H1 (cell line): Measurements from ENCODE around the gene EIPR1. TPM values are rescaled to one million over a fixed set of nuclear protein-coding genes. Genes with fewer than 3 reads are reported as not detected.
A peak's percentile ranks its signal among the peaks of the same experiment; 100 is the strongest.

Experiments used
- CTCF ChIA-PET: fragments of 300-600 bp; sonication (Branson Sonifier 250); formaldehyde crosslinking; loops from one replicate; lab custom pipeline; 2021; ENCODE audit not compliant: partially characterized antibody; lab: Charles Lee
- POLR2A ChIA-PET: fragments of 300-600 bp; sonication (Branson Sonifier 250); formaldehyde crosslinking; loops from one replicate; lab custom pipeline; 2021; ENCODE audit warnings: inconsistent platforms; ENCODE audit not compliant: partially characterized antibody; lab: Charles Lee
- DNase-seq, 2 experiments: peaks; one replicate each; pipeline versions ENCODE4 v3.0.0 to v3.0.0-alpha.2; 2010 to 2022; ENCODE audit warnings: low spot score in 2 of 2, low read depth in 1 of 2, mixed read lengths in 1 of 2
- FAIRE-seq: peaks from 2 replicates; lab custom pipeline; 2011; peaks lifted over from hg19 to GRCh38; lab: Jason Lieb, UNC
- H2AFZ ChIP-seq: 2 replicates; pipeline ENCODE4 v1.8.1; 2012; ENCODE audit warnings: low read length, inconsistent platforms
- H2AK5ac ChIP-seq: 2 replicates; pipeline ENCODE4 v1.6.1; 2013; ENCODE audit warnings: low read depth, low read length
- H2BK120ac ChIP-seq: replicated peaks from 2 replicates; pipeline ENCODE3; 2013; ENCODE audit warnings: low read depth, low read length, inconsistent platforms
- H2BK12ac ChIP-seq: 2 replicates; pipeline ENCODE4 v1.6.1; 2013; ENCODE audit warnings: low read depth, low read length
- H2BK15ac ChIP-seq: 2 replicates; pipeline ENCODE4 v1.6.1; 2013; ENCODE audit warnings: low read length
- H2BK20ac ChIP-seq: 2 replicates; pipeline ENCODE4 v1.6.1; 2013; ENCODE audit warnings: low read length
- H2BK5ac ChIP-seq: 2 replicates; pipeline ENCODE4 v1.6.1; 2013; ENCODE audit warnings: low read depth, low read length
- H3K14ac ChIP-seq: 2 replicates; pipeline ENCODE4 v1.6.1; 2013; ENCODE audit warnings: inconsistent platforms; ENCODE audit not compliant: insufficient read length
- H3K18ac ChIP-seq: 2 replicates; pipeline ENCODE4 v1.6.1; 2013; ENCODE audit warnings: low read length; ENCODE audit errors: extremely low read depth
- H3K23ac ChIP-seq: 2 replicates; pipeline ENCODE4 v1.6.1; 2013; ENCODE audit warnings: inconsistent platforms; ENCODE audit not compliant: insufficient read length
- H3K23me2 ChIP-seq: 2 replicates; pipeline ENCODE4 v1.6.1; 2013; ENCODE audit warnings: low read depth, low read length
- H3K27ac ChIP-seq: 2 replicates; pipeline ENCODE4 v1.6.1; 2011; ENCODE audit warnings: low read depth, low read length, inconsistent platforms
- H3K27me3 ChIP-seq, 4 experiments: replicated peaks in 1 of 4; 1 replicate in 1 of 4; 2 replicates in 3 of 4; pipeline versions ENCODE4 v1.6.1 to v1.8.1; 2011 to 2013; ENCODE audit warnings: low read length in 3 of 4, mild to moderate bottlenecking in 3 of 4, inconsistent platforms in 2 of 4, mixed read lengths in 2 of 4, moderate library complexity in 1 of 4; ENCODE audit not compliant: control insufficient read depth in 3 of 4, insufficient read depth in 3 of 4; ENCODE audit errors: extremely low read depth in 1 of 4
- H3K36me3 ChIP-seq, 4 experiments: 2 replicates each; pipeline versions ENCODE4 v1.6.1 to v1.8.1; 2011 to 2013; ENCODE audit warnings: mild to moderate bottlenecking in 4 of 4, low read length in 3 of 4, moderate library complexity in 2 of 4, control low read depth in 1 of 4, inconsistent platforms in 1 of 4; ENCODE audit not compliant: insufficient read depth in 4 of 4, control insufficient read depth in 2 of 4
- H3K4ac ChIP-seq: replicated peaks from 2 replicates; pipeline ENCODE3; 2013; ENCODE audit warnings: low read length, low read depth, mixed read lengths, inconsistent platforms; ENCODE audit not compliant: insufficient read length
- H3K4me1 ChIP-seq, 4 experiments: replicated peaks in 1 of 4; 1 replicate in 1 of 4; 2 replicates in 3 of 4; pipeline versions ENCODE4 v1.6.1 to v1.8.1; 2011 to 2013; ENCODE audit warnings: low read length in 3 of 4, inconsistent platforms in 2 of 4, mixed read lengths in 1 of 4; ENCODE audit not compliant: insufficient read depth in 4 of 4, control insufficient read depth in 3 of 4
- H3K4me2 ChIP-seq, 2 experiments: 2 replicates each; pipeline versions ENCODE4 v1.6.1 to v1.8.1; 2011 to 2013; ENCODE audit warnings: low read depth in 2 of 2, low read length in 2 of 2, control low read depth in 1 of 2, inconsistent platforms in 1 of 2, mild to moderate bottlenecking in 1 of 2; ENCODE audit not compliant: insufficient read depth in 1 of 2
- H3K4me3 ChIP-seq, 4 experiments: fragments of 200-600, 300-600 bp in 1 of 4; sonication (generic), shearing (Covaris generic), sonication (Bioruptor Twin) in 1 of 4; 2 replicates each; pipeline versions ENCODE4 v1.5.1 to v1.8.1; 2011 to 2016; ENCODE audit warnings: low read length in 4 of 4, low read depth in 3 of 4, control low read depth in 2 of 4, inconsistent platforms in 2 of 4, mild to moderate bottlenecking in 2 of 4, mixed read lengths in 1 of 4, moderate library complexity in 1 of 4; ENCODE audit not compliant: insufficient read depth in 2 of 4; ENCODE audit errors: extremely low read depth in 1 of 4
- H3K56ac ChIP-seq: replicated peaks from 2 replicates; pipeline ENCODE3; 2013; ENCODE audit warnings: low read depth, mild to moderate bottlenecking, mixed read lengths, low read length, inconsistent platforms; ENCODE audit not compliant: insufficient read length
- H3K79me1 ChIP-seq: 2 replicates; pipeline ENCODE4 v1.6.1; 2013; ENCODE audit warnings: low read depth, low read length, control low read depth
- H3K79me2 ChIP-seq, 2 experiments: 2 replicates each; pipeline versions ENCODE4 v1.6.1 to v1.8.1; 2012 to 2013; ENCODE audit warnings: low read length in 2 of 2, mild to moderate bottlenecking in 2 of 2, inconsistent platforms in 1 of 2; ENCODE audit not compliant: insufficient read depth in 2 of 2, control insufficient read depth in 1 of 2
- H3K9ac ChIP-seq, 4 experiments: replicated peaks in 1 of 4; 1 replicate in 1 of 4; 2 replicates in 3 of 4; pipeline versions ENCODE4 v1.6.1 to v1.8.1; 2011 to 2013; ENCODE audit warnings: low read depth in 3 of 4, low read length in 3 of 4, control low read depth in 2 of 4, mild to moderate bottlenecking in 2 of 4, moderate library complexity in 2 of 4, inconsistent platforms in 1 of 4; ENCODE audit errors: extremely low read depth in 1 of 4
- H3K9me3 ChIP-seq, 2 experiments: 2 replicates each; pipeline versions ENCODE4 v1.6.1 to v1.8.1; 2012 to 2013; ENCODE audit warnings: mild to moderate bottlenecking in 2 of 2, moderate library complexity in 2 of 2, control low read depth in 1 of 2, inconsistent platforms in 1 of 2, low read depth in 1 of 2, low read length in 1 of 2, mixed read lengths in 1 of 2; ENCODE audit not compliant: insufficient read depth in 2 of 2
- H4K20me1 ChIP-seq, 2 experiments: replicated peaks in 1 of 2; 2 replicates each; pipeline versions ENCODE3 to v1.8.1; 2011 to 2013; ENCODE audit warnings: inconsistent platforms in 2 of 2, low read length in 2 of 2, mild to moderate bottlenecking in 1 of 2; ENCODE audit not compliant: insufficient read depth in 2 of 2, control insufficient read depth in 1 of 2
- H4K5ac ChIP-seq: 2 replicates; pipeline ENCODE4 v1.6.1; 2013; ENCODE audit warnings: low read length, low read depth, mixed read lengths, inconsistent platforms; ENCODE audit not compliant: insufficient read length
- H4K8ac ChIP-seq: 2 replicates; pipeline ENCODE4 v1.8.0; 2013; ENCODE audit warnings: mild to moderate bottlenecking, moderate library complexity, low read length, inconsistent platforms; ENCODE audit not compliant: insufficient read depth; ENCODE audit errors: extremely low read depth
- H4K91ac ChIP-seq: replicated peaks from 2 replicates; pipeline ENCODE3; 2013; ENCODE audit warnings: low read length, mixed read lengths, inconsistent platforms; ENCODE audit not compliant: insufficient read length
- JUN ChIP-seq: IDR thresholded peaks from 2 replicates; pipeline ENCODE4 v1.6.1; 2011; ENCODE audit warnings: low read depth, mild to moderate bottlenecking, improper control_type of control experiment, low read length
- KDM1A ChIP-seq: fragments of 200-600, 300-600 bp; sonication (generic); IDR thresholded peaks from 2 replicates; pipeline ENCODE4 v1.7.1; 2016; ENCODE audit warnings: mild to moderate bottlenecking, low read length, borderline replicate concordance
- NANOG ChIP-seq: IDR thresholded peaks from 2 replicates; pipeline ENCODE4 v1.6.1; 2011; ENCODE audit warnings: low read length, low read depth, mild to moderate bottlenecking, inconsistent platforms; ENCODE audit not compliant: insufficient read depth, poor library complexity, severe bottlenecking
- WGBS, 2 experiments: shearing (Covaris generic) in 1 of 2; methylation state at CpG; one replicate each; pipeline versions ENCODE4 v1.1.6 to v1.1.7; 2013 to 2015; ENCODE audit warnings: low lambda C conversion rate in 2 of 2, mixed read lengths in 2 of 2, inconsistent platforms in 1 of 2, low coverage in 1 of 2, missing lambda C conversion rate in 1 of 2; ENCODE audit not compliant: insufficient replicate concordance in 2 of 2, insufficient coverage in 1 of 2, insufficient read length in 1 of 2; ENCODE audit errors: extremely low coverage in 1 of 2, missing lambda C conversion rate in 1 of 2; 5-methylcytosine and 5-hydroxymethylcytosine counted together
- polyA plus RNA-seq, 7 experiments: library from polyadenylated mRNA; depleted of rRNA in 3 of 7; stranded (reverse) in 5 of 7; unstranded in 2 of 7; fragments of >200 nt in 5 of 7; fragments of 200-250 nt in 2 of 7; gene quantifications; 1 replicate in 5 of 7; 2 replicates in 1 of 7; 4 replicates in 1 of 7; pipeline versions ENCODE4 v1.2.1 to v1.2.3, GENCODE V29; 2011 to 2013; ENCODE audit warnings: missing spikeins in 2 of 7, mixed read lengths in 2 of 7
- total RNA-seq: library from RNA; stranded (reverse); fragmentation: NEBNext Ultra II Directional; extraction: Animal tissue kit (Norgen Biotek cat#: 25700); gene quantifications from 2 replicates; pipeline ENCODE4 v1.2.1, GENCODE V29; 2021
- TF ChIP-seq, protein P1 (sequence below): IDR thresholded peaks from 2 replicates; pipeline ENCODE4 v1.6.1; 2011; ENCODE audit warnings: low read length, improper control_type of control experiment

EIPR1 gene
- total and polyA plus RNA-seq, 2 of the 8 experiments (the other 6 are each of a cell fraction or from before 2014, with no cell fraction given) = 26.3 to 56.4 TPM

DNA sequence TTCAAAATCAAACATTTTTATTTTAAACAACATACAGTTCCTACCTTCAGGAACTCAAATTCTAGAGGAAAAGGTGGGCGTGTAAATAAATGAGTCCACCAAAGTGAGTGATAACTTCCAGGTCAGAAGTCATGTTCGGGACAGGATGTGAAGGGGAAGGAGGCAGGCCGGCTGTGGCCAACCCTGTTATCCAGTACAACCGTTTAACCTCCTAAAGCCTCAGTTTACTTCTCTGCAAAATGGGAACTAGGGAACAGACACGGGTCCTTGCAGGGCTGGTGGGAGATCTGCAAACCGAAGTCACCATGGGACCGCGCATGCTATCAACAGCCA lies 373 bp downstream of the EIPR1 start:
- peak overlapping the region; percentile 91; the same call in 1 of the 2 replicates for H3K18ac ChIP-seq
- H4K91ac ChIP-seq = peak overlapping the region; percentile 65
- peaks cover 5 to 9% (median 6%) of the 10 kb centered on the region in 4 experiments; a peak in 6 of 7 replicates for H3K4me1 ChIP-seq
- FAIRE-seq = no peak
- WGBS, 2 experiments = 3% methylated on average over 8 of the region's 8 CpGs; no CpG with 5 or more reads in 1 of the 2 experiments
- peak overlapping the region; percentile 90 for H4K5ac ChIP-seq
- no peak overlapping the region; the same call in 1 of the 2 replicates for H2AFZ ChIP-seq
- H3K79me2 ChIP-seq = peaks cover 13 to 34% of the 10 kb centered on the region in 2 experiments
- H3K14ac ChIP-seq = no peak overlapping the region
- peak overlapping the region; percentile 70 to 97 (median 91) for H3K4me3 ChIP-seq
- no peak for DNase-seq
- peak overlapping the region; percentile 82 to 91 for H3K4me2 ChIP-seq
- H4K8ac ChIP-seq = peak overlapping the region; percentile 97
- CTCF ChIA-PET = interaction anchor here (1.2 kb wide), 1 partner anchor 179 kb away, joined by 3 read pairs; no protein-coding TSS in a partner anchor
- no peaks in the 10 kb centered on the region for H4K20me1 ChIP-seq
- H2AK5ac ChIP-seq = no peak overlapping the region
- H3K23me2 ChIP-seq = peaks cover 12% of the 10 kb centered on the region; the same call in 1 of the 2 replicates
- H3K27ac ChIP-seq = peak overlapping the region; percentile 76
- 0 out of 2 replicates have a peak, but pooled peaks cover 3% of the 10 kb centered on the region for H3K79me1 ChIP-seq
- H3K23ac ChIP-seq = no peak overlapping the region
- peak overlapping the region; percentile 82 for H3K56ac ChIP-seq
- H2BK5ac ChIP-seq = peak overlapping the region; percentile 91; the same call in 1 of the 2 replicates
- peak overlapping the region; percentile 44 for H3K4ac ChIP-seq
- H3K9ac ChIP-seq = peak overlapping the region; percentile 67 to 83 (median 75)
- TF ChIP-seq NANOG (no peak), KDM1A (peak; percentile 92), JUN (no peak)
- TF ChIP-seq, protein P1, sequence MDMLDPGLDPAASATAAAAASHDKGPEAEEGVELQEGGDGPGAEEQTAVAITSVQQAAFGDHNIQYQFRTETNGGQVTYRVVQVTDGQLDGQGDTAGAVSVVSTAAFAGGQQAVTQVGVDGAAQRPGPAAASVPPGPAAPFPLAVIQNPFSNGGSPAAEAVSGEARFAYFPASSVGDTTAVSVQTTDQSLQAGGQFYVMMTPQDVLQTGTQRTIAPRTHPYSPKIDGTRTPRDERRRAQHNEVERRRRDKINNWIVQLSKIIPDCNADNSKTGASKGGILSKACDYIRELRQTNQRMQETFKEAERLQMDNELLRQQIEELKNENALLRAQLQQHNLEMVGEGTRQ = no peak
- TF ChIP-seq, all 59 proteins: peak for 1
- Histone ChIP-seq H2BK120ac (no peak overlapping the region), H2BK15ac (no peak overlapping the region), H2BK20ac (no peak overlapping the region), H3K36me3 (peaks cover 0 to 5% (median 0%) of the 10 kb centered on the region in 4 experiments; a peak in 3 of 8 replicates), H2BK12ac (peak overlapping the region; percentile 14; the same call in 1 of the 2 replicates), H3K9me3 (no peaks in the 10 kb centered on the region), H3K27me3 (no peaks in the 10 kb centered on the region)
- POLR2A ChIA-PET = interaction anchor here (1.0 to 1.6 kb wide), 2 partner anchors 20 to 22 kb away, joined by 3 to 4 read pairs; no protein-coding TSS in a partner anchor
